ENCODE data around the gene WFIKKN2. TPM values are rescaled to one million over a fixed set of nuclear protein-coding genes. Genes with fewer than 3 reads are reported as not detected.

The WFIKKN2 gene
- total RNA-seq, 4 donors from 2014 or later, result 0.73 to 6.0 TPM; not detected in 2

- DNase-seq, result peak; percentile 69 to 75
- no peak overlapping the region for H3K27ac ChIP-seq
Observed at GRCh38 chr17:50841949-50842354, 6.6 kb downstream of the WFIKKN2 start.

GRCh38 chr17:50842506-50843149 lies 7.2 kb downstream of the WFIKKN2 start:
- no peaks in the 10 kb centered on the region for H3K27me3 ChIP-seq
- intact Hi-C loops (cut with DNase I; ENCODE audit: low total_unique reads), result loop anchor here (5.0 to 10.0 kb wide), 2 partner anchors 58 to 295 kb away; partner anchors contain the start of gene SPATA20
- no peak for DNase-seq
- no peaks in the 10 kb centered on the region for H3K9me3 ChIP-seq
- no peaks in the 10 kb centered on the region for H3K36me3 ChIP-seq
- no peak overlapping the region for H3K27ac ChIP-seq
- no peaks in the 10 kb centered on the region for H3K4me1 ChIP-seq
- no peak overlapping the region for H3K4me3 ChIP-seq
- TF ChIP-seq CTCF (IDR thresholded peaks at IDR 0.05), result no peak
- no peak for TF ChIP-seq POLR2A (IDR thresholded peaks at IDR 0.05)

More at GRCh38 chr17:50841949-50842354, 6.6 kb downstream of the WFIKKN2 start:
- H3K27me3 ChIP-seq, result no peaks in the 10 kb centered on the region
- H3K9me3 ChIP-seq, result no peaks in the 10 kb centered on the region
- TF ChIP-seq CTCF (IDR thresholded peaks at IDR 0.05) (peak; percentile 72 to 89 (median 84)), POLR2A (IDR thresholded peaks at IDR 0.05) (no peak)
- intact Hi-C loops (cut with DNase I; ENCODE audit: low total_unique reads), result loop anchor here (5.0 to 10.0 kb wide), 2 partner anchors 57 to 295 kb away; partner anchors contain the start of gene SPATA20
- H3K4me3 ChIP-seq, result no peak overlapping the region
- no peaks in the 10 kb centered on the region for H3K4me1 ChIP-seq
- H3K36me3 ChIP-seq, result no peaks in the 10 kb centered on the region

- no peak for TF ChIP-seq CTCF (IDR thresholded peaks at IDR 0.05)
- TF ChIP-seq POLR2A (IDR thresholded peaks at IDR 0.05), result no peak
- Histone ChIP-seq H3K4me1 (no peaks in the 10 kb centered on the region), H3K36me3 (no peaks in the 10 kb centered on the region), H3K4me3 (no peak overlapping the region), H3K9me3 (no peaks in the 10 kb centered on the region), H3K27me3 (no peaks in the 10 kb centered on the region), H3K27ac (no peak overlapping the region)
- DNase-seq, result no peak
- intact Hi-C loops (cut with DNase I; ENCODE audit: low total_unique reads), result loop anchor here (5.0 to 10.0 kb wide), 2 partner anchors 59 to 296 kb away; partner anchors contain the start of gene SPATA20
Observed at GRCh38 chr17:50843150-50843905, 7.9 kb downstream of the WFIKKN2 start.

DNA sequence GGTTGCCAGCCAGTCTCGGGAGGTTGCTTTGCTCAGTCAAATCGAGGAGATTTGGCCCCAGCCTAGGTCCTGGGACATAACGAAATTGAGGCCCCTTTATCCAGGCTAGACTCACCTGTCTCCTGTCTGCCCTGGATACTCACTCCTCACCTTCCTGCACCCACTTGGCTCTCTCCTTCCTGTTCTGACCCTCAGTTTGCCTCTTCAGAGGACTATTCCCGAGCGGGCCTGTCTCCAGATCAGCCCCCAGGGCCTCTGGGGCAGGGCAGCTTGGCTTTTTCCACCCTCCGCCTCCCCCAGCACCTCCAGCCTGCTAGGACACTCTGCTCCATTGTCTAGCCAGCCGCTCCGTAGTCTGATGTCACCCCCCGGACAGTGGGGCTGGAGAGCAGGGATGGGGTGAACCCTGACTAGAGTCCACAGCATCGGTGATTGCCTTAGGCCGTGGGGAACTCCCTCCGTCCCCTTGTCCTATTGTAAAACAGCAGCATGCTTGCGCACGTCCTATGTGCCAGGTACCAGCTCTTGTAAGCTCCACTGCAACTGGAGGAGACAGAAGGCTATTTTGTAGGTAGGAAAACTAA lies 8.8 kb downstream of the WFIKKN2 start:
- H3K4me3 ChIP-seq, result no peak overlapping the region
- no peaks in the 10 kb centered on the region for H3K27me3 ChIP-seq
- DNase-seq, result no peak
- no peak overlapping the region for H3K27ac ChIP-seq
- TF ChIP-seq CTCF (IDR thresholded peaks at IDR 0.05) (no peak), POLR2A (IDR thresholded peaks at IDR 0.05) (no peak)
- intact Hi-C loops (cut with DNase I; ENCODE audit: low total_unique reads), result loop anchor here (5.0 to 10.0 kb wide), 2 partner anchors 59 to 297 kb away; partner anchors contain the start of gene SPATA20
- H3K36me3 ChIP-seq, result no peaks in the 10 kb centered on the region
- no peaks in the 10 kb centered on the region for H3K9me3 ChIP-seq
- H3K4me1 ChIP-seq, result no peaks in the 10 kb centered on the region

Data from uterus (tissue), 4 donors.